Inferior parietal cortex (tissue), 1 donor: ENCODE measurements around the gene LIFR.

Experiments used
- DNase-seq: peaks from one replicate; pipeline ENCODE4 v3.0.0-alpha.2; 2016; ENCODE audit errors: extremely low spot score

The LIFR gene

DNA sequence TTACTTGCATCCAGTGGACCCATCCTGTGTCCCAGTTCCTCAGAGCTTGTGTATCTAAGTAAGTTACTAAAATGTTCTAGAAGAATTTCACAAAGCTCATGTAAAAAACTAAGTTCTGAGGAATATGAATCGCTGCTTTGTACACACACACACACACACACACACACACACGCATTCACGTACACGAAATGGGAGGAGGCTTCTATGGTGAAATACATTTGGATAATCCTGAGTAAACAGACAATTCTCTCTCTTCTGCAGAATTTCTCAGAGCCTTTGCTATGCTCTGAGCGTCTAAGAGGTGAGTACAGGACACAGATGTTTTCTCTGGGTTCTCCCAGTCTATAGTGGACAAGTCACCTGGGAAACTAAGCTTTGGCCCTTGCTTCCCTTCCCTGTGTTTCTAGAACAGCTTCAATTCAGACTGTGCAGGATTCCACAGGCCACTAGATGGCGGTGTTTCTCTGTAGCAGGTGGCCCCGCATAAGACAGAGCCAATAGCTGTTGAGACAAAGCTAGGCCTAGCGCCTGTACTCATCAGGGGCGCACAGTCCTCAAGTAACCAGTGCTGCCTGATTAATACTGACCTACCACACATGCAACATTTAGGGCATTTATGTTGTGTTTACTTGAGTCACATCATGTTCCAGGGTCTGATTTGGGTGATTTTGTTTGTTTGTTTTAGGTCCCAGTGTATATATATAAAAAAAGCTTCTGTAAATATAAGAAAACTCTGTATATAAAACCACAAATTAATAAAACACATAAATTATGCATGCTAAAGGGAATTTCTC is 114.8 kb downstream of the LIFR start:
- peak; percentile 98 for DNase-seq

DNA sequence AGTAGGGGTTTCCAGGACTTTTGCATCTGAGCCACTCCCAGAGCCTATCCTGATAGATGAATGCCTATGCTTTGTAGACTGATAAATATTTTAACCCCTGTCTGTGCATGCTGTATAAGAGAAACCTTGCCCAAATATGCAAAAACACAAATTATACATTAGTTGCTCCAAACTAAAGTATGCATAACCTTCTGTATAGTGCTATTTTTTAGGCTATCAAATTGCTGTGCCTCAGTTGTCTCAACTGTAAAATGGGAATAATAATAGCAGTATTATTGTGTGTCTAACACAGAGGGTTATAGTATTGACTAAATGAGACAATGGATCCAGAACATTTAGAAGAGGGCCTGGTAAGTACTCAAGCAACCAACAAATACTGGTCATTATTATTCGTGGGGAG is 117.7 kb downstream of the LIFR start:
- DNase-seq, result no peak

DNA sequence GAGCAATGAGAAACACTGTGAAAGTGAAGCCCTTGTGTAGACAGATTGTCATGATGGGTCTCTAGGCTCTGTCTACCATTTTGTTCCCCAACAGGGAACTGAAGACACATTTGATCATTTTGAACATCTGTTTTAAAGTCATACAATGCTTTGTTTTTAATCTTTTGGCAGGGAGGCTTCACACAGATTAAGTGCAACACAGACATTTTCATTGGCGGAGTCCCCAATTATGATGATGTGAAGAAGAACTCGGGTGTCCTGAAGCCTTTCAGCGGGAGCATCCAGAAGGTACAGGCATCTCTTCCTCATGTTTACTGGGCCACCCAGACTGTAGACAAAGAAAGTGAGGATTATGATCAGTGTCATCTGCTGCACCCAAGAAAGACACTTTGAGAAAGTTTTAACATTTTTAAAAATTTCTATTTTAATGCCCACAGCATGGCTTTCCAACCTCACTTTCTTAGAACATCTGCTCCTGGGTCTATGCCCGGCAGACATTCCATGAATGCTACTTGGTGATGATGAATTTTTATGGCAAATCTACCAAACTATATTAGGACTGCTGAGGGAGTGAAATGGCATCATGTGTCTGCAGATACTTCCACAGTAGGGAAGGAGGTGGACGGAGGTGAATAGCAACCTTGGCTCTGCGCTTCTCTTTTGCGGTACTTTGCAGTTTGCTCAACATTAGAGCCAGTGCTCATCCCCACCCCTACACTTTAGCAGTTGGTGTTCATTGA is 121.3 kb downstream of the LIFR start:
- DNase-seq, result no peak

DNA sequence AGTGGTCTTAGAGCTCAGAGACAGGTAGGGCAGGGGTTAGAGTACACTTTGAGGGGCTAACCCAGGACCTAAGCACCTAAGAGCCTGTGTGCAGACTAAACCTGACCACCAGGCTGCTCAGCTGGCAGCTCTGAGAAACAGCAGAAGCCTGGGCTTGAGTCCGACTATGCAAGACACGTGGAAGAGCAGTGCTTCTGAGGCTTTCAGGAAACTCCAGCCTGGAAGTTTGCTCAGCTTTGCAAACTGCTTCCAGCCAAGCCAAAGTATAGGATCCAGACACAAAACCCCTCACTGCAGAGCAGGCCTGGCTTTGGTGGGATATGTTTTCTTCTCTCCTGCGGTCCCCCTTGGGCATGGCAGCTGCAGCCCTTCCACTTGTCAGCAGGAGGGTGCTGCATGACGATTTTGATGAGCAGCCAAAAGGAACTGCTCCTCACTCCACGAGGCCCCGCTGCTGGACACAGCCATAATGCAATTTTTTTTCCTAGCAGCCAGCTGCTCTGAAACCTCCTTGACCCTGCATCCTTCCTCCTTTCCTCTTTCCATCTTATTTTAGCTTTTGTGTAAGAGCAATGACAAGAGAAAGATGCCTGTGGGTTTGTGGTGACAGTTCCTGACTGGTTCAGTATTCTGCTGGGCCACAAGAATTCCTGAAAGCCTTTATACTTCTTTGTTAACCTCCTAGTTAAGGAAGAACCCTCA is 123.1 kb downstream of the LIFR start:
- no peak for DNase-seq

DNA sequence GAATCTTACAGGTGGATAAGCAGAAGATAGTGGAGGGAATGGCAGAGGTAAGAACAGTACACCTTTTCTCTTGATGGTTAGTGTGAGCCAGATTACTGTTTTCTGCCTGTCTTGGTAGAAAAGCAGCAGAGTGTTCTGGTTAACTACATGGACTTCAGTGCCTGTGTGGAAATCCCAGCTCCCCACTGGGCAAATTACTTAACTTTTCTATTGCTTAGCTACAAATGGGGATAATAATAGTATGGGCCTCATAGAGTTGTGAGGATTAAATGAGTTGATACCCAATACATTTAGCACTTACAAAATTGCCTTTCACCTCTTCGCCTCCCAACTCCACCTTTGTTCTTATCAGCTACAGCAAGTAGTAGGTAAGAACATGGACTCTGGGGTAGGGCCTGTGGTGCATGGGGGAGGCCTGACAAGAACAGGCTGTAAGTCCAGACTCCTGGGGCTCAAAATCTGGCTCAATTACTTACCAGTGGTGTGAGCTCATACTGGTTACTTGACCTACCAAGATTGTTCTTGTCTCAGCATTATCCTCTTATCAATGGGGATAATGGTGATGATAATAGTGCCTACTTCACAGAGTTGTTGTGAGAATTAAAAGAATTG is 125.1 kb downstream of the LIFR start:
- no peak for DNase-seq

DNA sequence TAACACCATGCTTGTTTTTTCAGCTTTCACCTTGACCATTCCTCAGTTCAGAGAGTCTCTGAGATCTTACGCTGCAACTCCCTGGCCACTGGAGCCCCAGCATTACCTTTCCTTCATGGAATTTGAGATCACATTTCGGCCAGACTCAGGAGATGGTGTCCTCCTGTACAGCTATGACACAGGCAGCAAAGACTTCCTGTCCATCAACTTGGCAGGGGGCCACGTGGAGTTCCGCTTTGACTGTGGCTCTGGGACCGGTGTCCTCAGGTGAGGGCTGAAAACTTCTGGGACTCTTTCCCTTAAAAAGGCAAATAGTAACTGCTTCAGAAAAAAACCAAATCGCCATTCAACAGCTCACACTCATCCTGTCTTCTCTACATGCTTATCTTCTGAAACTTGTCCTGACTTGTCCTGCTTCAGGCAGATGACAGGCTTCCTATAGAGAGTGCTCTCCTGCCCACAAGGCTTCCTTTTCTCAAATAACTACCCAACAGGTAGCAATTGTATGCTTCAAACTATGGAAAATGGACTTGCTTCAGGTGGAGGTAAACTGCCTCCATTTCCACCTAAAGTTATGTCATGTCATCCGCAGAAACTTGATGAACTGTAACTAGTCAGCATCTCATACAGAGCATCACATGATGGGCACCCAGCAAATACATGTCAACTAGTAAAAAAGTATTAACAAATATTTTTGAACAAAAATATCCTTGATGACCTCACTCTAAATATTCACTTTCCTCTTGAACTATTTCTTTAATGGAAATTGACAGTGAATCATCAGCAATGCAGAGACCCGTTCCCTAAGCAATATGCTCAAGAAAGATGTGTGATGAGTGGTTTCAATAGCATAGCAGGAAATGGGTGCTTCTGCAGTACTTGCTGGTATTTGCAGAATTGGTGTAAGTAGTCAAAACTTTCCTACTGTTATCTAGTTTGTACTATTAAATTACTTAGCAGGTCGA is 129.2 kb downstream of the LIFR start:
- DNase-seq, result no peak

DNA sequence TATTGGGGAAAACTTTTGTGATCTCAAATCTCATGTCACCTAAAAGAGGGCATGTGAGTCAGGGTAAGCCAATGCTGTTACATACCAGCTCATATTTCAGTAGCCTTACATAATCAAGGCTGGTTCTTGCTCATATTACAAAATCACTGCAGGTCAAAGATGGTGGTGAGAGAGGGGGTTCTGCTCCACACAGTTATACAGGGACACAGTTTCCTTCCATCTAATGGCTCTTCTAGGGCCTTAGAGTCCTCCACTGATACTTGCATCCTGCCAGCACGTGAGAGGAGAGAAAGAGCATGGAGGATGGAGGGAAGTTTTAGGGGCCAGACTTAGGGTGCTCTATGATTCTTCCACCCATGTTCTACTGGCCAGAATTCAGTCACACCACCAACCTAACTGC is 130.0 kb downstream of the LIFR start:
- no peak for DNase-seq
